NCI-H1436 (cell line): Measurements from ENCODE around the gene FER1L5.

Experiments used
- DNase-seq: peaks from one replicate; lab custom pipeline; 2025; lab: John Stamatoyannopoulos, UW

The FER1L5 gene

GRCh38 chr2:96680561-96681141 is 38.1 kb downstream of the FER1L5 start:
- DNase-seq: no peak

DNA sequence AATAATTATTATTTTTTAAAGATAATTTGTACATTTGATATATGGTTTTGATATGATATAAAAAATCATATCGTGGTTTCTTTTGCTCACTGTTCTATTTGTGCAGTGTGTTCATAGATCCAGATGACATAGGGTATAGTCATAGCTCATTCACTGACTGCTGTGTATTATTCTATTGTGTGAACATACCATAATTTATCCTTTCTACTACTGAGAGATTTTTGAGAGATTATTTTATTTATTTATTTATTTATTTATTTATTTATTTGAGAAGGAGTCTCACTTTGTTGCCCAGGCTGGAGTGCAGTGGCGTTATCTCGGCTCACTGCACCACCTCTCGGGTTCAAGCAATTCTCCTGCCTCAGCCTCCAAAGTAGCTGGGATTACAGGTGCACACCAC is 39.0 kb downstream of the FER1L5 start:
- DNase-seq: no peak

- DNase-seq: no peak
Observed at GRCh38 chr2:96683307-96683706, 40.7 kb downstream of the FER1L5 start.

GRCh38 chr2:96683972-96684820 is 41.6 kb downstream of the FER1L5 start:
- DNase-seq: no peak

DNA sequence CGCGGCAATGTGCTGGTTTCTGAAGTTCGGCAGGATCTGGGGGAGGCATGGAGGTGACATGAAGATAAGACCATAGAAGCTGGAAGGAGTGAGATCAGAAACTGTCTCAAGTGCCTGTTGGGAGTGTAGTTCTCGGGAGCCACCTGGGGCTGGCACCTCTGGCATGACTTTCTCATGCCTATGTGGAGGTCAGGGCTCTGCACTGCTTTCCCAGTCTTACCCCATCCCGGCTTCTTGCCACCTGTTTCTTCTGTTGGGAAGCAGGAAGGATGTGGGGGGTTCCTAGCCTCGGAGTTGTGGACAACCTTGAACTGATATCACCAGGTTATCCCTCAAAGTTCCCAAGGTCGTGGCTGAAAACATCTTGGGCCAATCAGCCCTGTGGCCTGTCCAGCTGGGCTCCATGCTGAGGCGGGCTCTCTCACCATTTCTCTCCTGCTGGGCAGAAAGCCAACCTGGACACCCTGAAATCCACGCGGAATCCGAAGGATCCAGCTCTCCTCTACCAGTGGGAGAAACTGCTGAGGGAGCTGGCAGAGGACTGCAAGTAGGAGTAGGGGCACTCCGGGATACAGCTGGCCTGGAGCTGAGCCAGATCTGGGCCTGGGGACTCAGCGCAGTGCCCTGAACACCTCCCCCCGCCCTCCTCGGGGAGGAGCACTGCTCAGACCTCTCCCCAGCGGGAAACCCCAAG is 42.5 kb downstream of the FER1L5 start:
- no peak for DNase-seq

GRCh38 chr2:96685577-96686459 is 43.3 kb downstream of the FER1L5 start:
- DNase-seq: no peak

DNA sequence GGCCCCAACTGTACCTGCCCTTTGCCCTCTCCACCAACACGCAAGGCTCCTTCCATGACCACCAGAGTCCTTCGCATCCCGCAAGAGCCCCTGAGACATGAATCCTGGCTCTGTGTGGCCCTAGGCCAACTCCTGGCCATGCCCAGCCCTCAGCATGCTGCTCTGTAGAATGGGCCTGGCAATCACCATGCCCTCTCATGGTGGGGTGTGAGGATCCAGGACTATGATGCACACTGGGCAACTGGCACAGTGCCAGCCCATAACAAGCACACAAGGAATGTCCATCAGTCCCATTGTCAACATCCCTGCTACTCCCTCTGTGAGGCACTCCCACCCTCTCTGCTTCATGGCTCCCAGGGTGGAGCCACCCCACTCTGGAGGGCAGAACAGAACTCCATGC is 44.7 kb downstream of the FER1L5 start:
- no peak for DNase-seq

DNA sequence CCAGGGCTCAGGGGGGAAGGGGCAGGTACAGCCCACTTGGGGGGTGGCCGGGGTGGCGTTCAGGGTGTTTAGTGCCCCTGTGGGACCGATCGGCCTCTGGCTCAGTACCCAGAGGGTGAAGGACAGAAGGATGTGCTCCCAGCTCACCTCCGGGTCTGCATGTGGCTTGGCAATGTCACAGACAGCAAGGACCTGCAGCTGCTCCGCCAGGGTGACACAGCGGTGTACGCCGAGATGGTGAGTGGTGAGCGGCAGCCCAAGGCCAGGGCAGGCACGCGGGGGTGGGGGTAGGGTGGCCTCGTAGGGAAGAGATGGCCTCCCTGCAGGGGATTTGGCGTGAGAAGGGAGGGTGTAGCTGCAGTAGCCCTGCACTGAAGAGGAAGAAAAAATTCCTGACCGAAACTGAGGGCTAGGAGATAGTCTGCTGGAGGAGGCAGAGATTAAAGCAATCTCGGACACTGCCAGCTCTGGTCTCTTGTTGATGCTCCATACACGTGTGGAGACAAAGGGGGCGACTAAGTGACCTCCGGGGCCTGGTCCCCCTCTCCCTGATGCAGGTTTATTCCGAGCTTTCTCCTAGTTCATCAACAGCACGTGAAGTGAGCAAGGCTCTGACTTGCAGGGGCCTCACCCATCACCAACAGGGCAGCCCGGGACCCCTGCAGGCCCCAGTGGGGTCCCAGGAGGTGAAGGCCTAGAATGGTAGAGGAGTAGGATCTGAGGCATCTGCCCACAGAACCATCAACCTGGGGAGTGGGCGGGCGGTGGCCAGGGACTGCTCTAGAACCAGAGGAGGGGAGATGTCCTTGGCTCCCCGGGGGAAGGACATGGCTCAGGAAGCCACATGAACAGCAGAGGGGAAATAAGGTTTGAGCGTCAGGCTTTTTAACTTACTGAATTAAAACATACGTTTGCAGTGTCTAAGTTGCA is 45.4 kb downstream of the FER1L5 start:
- no peak for DNase-seq

DNA sequence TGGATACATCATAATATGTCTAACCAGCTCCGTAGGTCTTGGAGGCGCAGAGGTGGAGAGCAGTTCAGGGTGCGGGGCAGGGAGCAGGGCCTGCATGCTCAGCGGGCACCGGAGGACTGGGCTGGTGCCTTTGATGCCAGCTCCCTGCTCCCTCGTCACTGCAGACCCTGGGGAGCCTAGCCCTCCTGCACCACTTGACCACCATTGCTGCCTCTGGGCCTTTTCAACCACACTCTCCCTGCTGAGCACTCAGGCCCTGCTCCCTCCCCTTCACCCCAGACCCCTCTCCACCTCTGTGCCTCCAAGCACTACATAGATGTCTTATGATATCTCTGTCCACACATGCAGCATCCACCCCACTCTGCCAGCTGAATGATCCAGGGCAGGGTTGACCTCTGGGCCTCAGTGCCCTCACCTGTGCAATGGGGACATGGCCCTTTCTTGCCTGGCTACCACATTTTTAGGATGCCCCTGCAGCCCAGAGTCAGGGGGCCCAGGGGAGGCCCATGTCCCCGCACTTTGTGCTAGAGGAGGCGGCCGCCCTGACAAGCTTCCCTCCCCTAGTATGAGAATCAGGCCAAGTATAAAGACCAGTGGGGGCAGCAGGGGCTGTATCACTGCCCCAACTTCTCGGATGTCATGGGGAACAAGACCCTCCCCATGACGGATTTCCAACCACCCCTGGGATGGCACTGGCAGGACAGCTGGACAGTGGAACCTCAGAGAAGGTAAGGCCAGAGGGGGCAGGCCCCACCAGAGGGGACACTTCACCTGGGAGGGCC is 46.3 kb downstream of the FER1L5 start:
- DNase-seq: no peak

- no peak for DNase-seq
Observed at GRCh38 chr2:96689431-96689991, 46.9 kb downstream of the FER1L5 start.

DNA sequence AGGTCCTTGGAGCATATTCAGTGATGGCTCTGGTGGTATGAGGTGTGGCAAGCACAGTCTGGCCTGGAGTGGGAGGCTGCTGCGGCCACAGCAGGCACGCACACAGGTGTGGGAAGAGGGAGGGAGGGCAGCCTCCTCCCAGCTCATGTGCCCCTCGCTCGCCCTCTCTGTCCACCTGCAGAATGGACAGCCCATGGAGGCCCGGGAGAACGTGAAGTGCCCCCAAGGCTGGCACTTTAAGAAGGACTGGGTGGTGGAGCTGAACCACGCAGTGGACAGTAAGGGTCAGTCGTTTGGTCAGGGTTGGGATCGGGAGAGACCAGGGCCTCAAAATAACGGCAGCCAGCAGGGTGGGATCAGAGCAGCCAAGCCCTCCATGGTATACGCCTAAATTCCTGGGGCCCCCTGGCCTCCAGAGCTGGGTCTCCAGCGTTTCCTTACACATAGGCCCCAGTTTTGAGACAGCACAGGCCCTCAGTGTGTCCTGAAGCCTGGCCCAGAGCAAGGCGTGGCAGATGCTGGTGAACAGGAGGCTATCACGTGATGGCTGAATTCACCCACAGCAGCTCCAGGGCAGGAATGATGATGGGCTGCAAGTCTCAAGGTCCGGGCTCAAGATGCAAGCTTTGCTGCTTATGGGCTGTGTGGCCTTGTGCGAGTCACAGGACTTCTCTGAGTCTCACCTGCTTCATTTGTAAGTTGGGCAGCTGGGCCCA is 47.9 kb downstream of the FER1L5 start:
- DNase-seq: no peak

DNA sequence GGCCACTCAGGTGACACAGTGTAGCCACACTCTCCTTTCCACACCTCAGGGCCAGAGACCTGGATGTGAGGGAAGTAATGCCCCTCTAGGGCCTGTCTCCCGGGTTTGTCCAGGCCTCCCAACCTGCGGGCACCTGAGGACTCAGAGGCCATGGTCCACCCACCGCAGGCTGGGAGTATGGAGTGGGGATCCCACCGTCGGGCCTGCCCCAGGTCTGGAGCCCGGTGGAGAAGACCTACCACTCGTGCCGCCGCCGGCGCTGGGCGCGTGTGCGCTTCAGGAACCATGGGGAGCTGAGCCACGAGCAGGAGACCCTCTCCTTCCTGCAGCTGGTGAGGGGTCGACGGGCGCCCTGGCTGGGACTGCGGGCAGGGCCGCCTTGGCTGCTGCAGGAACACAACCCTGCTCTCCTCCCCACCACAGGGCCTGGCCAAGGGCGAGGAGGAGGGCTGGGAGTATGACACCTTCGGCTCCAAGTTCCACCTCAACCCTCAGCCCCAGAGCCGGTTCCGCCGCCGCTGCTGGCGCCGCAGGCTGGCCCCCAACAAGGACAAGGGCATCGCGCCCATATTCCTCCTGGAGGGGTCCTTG is 48.6 kb downstream of the FER1L5 start:
- no peak for DNase-seq

DNA sequence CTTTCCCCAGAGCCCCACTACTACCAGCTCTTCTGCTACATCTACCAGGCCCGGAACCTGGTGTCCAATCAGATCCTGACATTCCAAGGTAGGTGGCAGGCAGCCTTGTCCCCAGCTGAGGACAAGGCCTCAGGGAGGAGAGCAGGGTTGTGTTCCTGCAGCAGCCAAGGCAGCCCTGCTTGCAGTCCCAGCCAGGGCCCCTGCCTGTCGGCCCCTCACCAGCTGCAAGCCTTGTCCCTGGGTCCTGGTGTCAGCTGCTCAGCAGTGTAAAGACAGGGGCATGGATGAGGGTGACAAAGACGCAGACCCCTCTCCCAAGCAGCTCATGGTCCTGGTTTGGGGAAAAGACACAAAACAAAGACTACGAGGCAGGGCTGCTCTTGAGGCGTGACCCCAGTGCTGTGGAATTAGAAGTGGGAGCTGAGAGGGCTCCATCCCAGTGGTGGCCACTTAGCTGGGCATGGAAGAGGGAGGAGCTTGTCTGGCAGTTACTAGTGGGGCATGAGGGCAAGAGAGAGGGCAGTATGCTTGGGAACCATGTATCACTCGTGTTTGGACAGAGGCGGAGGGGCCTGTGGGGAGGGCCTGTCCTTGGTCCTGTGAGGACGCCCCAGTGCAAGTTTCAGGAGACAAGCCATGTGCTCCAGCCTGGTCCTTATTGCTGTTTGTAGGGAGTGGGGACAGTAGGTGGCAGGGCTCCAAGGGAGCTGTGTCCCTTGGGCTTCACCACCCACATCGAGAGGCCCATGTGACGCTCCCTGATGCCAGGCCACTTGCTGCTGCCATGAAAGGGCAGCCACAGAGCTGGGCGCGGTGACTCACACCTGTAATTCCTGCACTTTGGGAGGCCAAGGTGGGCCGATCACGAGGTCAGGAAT is 49.8 kb downstream of the FER1L5 start:
- no peak for DNase-seq

DNA sequence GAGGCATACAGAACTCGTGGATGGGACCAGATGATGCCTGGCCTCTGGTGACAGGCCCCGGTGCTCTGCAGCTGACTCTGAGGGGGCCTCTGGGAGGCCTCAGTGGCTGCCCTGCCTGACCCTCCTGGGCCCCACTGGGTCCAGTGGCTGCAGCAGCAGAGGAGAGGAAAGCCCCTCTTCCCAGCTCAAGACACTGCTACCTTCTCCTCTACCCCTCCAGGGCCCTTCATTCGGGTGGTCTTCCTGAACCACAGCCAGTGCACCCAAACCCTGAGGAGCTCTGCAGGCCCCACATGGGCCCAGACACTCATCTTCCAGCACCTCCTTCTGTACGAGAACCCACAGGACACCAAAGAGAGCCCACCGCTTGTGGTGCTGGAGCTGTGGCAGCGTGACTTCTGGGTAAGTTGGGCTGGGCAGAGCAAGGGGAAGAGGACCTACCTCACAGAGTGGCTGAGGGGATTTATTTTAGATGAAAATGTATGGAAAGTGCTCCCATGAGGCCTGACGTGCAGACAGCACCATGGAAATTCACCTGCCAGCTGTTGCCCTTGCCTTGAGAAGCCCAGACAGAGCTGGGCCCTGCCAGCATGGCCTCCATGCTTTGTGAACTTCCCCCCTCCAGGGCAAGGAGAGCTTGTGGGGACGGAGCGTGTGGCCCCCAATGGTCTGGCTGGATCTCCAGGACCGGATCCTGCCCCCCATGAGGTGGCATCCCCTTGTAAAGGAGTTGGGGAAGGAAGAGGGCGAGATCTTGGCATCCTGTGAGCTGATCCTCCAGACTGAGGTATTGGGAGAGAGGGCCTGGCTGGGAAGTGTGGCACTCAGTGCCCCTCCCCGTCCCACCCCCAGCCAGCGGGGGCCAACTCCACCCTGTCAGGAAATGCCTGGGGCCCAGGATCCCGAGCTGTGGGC is 51.0 kb downstream of the FER1L5 start:
- no peak for DNase-seq

DNA sequence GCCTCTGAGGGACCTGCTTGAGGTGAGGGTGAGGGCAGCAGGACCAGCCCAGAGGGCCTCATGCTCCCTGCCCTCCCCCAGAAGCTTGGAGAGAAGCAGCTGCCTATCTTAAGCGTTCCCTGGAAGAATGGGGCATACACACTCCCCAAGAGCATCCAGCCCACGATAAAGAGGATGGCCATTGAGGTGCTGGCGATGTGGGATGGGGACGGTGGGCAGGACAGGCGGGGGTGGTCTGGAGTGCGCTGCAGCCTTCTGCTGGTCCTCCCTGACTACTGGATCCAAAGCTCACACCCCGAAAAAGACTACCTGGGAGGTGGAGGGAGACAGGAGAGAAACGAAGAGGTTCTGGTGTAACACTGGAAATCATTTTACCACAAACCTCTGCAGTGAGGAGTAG is 51.7 kb downstream of the FER1L5 start:
- no peak for DNase-seq

- DNase-seq: no peak
Observed at GRCh38 chr2:96694816-96695455, 52.4 kb downstream of the FER1L5 start.
